Mesodermal cell (in vitro differentiated cells): Measurements from ENCODE around the gene SLC5A8. TPM values are rescaled to one million over a fixed set of nuclear protein-coding genes. Genes with fewer than 3 reads are reported as not detected.

Source experiments
- H3K27ac ChIP-seq: 2 replicates; pipeline ENCODE4 v1.7.0; 2013; ENCODE audit warnings: mild to moderate bottlenecking, low read depth, low read length, moderate library complexity; ENCODE audit not compliant: severe bottlenecking
- H3K36me3 ChIP-seq: 2 replicates; pipeline ENCODE4 v1.7.1; 2013; ENCODE audit warnings: mild to moderate bottlenecking, low read length, moderate library complexity; ENCODE audit not compliant: control insufficient read depth, insufficient read depth
- H3K4me1 ChIP-seq: one replicate; pipeline ENCODE4 v1.7.1; 2013; ENCODE audit warnings: mild to moderate bottlenecking, low read length; ENCODE audit not compliant: insufficient read depth, control insufficient read depth, poor library complexity, severe bottlenecking
- H3K4me3 ChIP-seq: 2 replicates; pipeline ENCODE4 v1.7.0; 2013; ENCODE audit warnings: low read length, control low read depth, mild to moderate bottlenecking; ENCODE audit not compliant: insufficient read depth, poor library complexity, severe bottlenecking; ENCODE audit errors: extremely low read depth
- H3K9me3 ChIP-seq: 2 replicates; pipeline ENCODE4 v1.7.1; 2013; ENCODE audit warnings: mild to moderate bottlenecking, low read length, moderate library complexity; ENCODE audit not compliant: control insufficient read depth
- WGBS, 2 experiments: methylation state at CpG; one replicate each; pipeline ENCODE4 v1.1.5; 2013; ENCODE audit warnings: missing lambda C conversion rate in 2 of 2; ENCODE audit not compliant: insufficient coverage in 2 of 2; 5-methylcytosine and 5-hydroxymethylcytosine counted together
- polyA plus RNA-seq, 2 experiments: library from polyadenylated mRNA; stranded (reverse); fragments of 50-300 nt; gene quantifications; one replicate each; pipeline ENCODE4 v1.2.3, GENCODE V29; 2013

The SLC5A8 gene, protein sequence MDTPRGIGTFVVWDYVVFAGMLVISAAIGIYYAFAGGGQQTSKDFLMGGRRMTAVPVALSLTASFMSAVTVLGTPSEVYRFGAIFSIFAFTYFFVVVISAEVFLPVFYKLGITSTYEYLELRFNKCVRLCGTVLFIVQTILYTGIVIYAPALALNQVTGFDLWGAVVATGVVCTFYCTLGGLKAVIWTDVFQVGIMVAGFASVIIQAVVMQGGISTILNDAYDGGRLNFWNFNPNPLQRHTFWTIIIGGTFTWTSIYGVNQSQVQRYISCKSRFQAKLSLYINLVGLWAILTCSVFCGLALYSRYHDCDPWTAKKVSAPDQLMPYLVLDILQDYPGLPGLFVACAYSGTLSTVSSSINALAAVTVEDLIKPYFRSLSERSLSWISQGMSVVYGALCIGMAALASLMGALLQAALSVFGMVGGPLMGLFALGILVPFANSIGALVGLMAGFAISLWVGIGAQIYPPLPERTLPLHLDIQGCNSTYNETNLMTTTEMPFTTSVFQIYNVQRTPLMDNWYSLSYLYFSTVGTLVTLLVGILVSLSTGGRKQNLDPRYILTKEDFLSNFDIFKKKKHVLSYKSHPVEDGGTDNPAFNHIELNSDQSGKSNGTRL
- polyA plus RNA-seq (2013, experiment 1 of 2) = not detected
- not detected for polyA plus RNA-seq (2013, experiment 2 of 2)

DNA sequence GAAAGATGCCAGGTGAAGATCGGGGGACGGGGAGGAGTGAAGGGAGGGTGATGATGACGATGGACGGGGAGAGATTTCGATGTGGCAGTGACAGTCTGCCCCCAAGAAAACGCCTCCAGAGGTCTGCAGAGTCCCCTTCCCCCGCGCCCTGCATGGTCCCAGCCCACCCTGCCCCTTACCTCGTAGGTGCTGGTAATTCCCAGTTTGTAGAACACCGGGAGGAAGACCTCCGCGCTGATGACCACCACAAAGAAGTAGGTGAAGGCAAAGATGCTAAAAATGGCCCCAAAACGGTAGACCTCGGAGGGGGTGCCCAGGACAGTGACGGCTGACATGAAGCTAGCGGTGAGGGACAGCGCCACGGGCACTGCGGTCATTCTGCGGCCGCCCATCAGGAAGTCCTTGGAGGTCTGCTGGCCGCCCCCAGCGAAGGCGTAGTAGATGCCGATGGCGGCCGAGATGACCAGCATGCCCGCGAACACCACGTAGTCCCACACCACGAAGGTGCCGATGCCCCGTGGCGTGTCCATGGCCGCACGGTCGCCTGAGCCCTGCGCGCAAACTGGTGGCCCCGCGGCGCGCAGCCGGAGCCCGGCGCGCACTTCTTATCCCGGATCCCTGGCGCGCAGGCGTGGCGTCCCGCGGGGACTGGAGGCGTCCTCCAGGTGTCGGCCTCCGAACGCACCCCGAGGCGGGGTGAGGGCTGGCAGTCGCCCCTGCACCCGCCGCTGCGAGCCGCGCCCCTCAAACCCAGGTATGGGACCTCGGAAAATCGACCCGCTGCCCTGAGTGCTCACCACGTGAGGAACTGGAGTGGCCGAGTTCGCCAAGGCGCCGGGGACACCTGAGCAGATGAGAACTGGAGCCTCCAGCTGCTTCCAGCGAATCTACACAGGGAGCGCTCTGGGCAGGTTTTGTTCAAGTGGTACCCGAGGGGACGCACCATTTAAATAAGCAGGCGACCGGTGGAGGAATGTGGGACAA is at the start of gene SLC5A8:
TSS of gene SLC5A8 (minus strand) at position 920 of the 984 bp plus-strand sequence. CDS start at position 530, 390 bp downstream.
- WGBS, 2 experiments = 26 to 31% methylated on average over 56 to 67 of the region's 80 CpGs
- no peaks in the 10 kb centered on the region for H3K9me3 ChIP-seq
- peak within 1 kb of the TSS; percentile 34 for H3K4me3 ChIP-seq
- H3K4me1 ChIP-seq = no peaks in the 10 kb centered on the region
- no peaks in the 10 kb centered on the region for H3K36me3 ChIP-seq
- H3K27ac ChIP-seq = no peak within 1 kb of the TSS

DNA sequence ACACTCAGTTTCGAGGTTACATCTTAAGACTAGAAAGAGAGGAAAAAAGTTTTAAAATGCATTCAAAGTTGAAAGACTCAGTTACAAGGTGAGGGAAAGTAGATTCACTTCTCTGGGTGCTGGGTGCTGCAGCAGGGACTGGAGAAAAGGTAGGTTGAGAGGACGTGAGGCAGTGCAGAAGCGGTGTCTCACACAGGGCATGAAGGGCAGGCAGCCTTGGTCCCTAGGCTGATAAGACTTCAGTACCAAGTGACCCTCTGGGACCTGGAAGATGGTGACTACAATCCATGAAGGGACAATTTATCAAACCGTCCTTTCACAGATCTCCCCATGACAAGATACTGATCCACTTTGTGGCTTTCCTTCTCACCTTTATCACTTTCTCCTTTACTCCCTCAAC is 47.3 kb upstream of the SLC5A8 start:
- no peak overlapping the region for H3K27ac ChIP-seq
- whole genome bisulfite sequencing, 2 experiments = 68 to 87% methylated on average over 3 of the region's 4 CpGs
- H3K36me3 ChIP-seq = no peaks in the 10 kb centered on the region
- no peaks in the 10 kb centered on the region for H3K9me3 ChIP-seq
- no peaks in the 10 kb centered on the region for H3K4me1 ChIP-seq
- no peak overlapping the region for H3K4me3 ChIP-seq

DNA sequence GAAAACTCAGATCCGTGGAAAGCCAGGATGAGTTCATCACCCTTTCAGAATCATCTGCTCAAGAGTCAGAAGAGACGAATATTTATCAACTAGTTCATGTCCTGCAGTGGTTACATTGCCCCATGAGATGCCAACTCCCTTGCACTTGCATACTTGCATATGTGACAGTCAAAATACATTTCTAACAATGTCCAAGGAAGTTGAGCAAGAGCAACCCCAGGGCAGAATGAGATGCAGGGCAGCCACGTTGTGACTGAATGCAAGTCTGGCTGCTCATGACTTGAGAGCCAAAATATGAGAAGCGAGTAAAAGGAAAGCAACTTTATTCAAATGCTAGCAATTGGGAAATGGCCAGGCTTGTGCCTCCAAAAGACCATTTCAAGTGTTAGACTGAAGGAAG is 46.2 kb upstream of the SLC5A8 start:
- Histone ChIP-seq H3K36me3 (no peaks in the 10 kb centered on the region), H3K9me3 (no peaks in the 10 kb centered on the region), H3K4me1 (no peaks in the 10 kb centered on the region), H3K27ac (no peak overlapping the region), H3K4me3 (no peak overlapping the region)
- 72 to 77% methylated on average over 4 of the region's 4 CpGs for WGBS, 2 experiments

DNA sequence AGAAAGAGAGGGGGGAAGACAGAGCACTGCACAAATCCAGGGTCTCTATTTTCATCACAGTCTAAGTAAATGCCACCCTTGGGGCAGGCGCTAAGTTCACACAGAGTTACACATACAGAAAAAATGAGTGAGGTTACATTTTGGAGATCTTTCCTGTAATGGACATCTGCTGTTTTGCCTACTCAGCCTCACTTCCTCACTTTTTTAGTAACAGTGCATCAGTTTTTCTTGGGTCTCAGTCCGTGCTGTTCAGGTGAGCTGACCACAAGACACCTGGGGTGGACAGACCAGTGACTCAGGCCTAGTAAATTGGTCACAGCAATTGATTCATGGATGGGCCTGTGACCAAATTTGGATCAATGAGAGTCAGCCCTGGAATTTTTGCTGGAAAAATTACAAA is 33.6 kb upstream of the SLC5A8 start:
- Histone ChIP-seq H3K4me1 (no peaks in the 10 kb centered on the region), H3K36me3 (no peaks in the 10 kb centered on the region), H3K27ac (no peak overlapping the region), H3K9me3 (no peaks in the 10 kb centered on the region), H3K4me3 (no peak overlapping the region)
- WGBS, 2 experiments = 100% methylated on average over 1 of the region's 2 CpGs

DNA sequence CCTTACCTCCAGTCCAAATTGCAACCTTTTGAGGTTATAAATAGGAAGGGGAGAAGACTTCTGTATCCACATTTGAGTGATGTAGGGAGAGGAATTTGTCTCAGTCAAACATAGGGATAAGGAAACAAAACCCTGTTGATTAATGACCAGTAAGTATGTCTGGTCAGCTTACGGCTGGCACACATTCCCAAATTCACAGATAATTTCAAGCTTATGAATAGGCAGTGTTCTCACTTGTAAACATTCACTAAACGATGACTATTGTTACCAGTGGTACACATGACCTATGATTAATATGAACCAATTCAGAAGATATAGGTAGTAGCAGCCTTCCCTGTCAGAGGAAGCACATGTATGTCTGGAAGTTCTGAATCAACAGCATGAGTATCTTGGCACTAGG is 33.0 kb upstream of the SLC5A8 start:
- Histone ChIP-seq H3K4me1 (no peaks in the 10 kb centered on the region), H3K27ac (no peak overlapping the region), H3K4me3 (no peak overlapping the region), H3K9me3 (no peaks in the 10 kb centered on the region), H3K36me3 (no peaks in the 10 kb centered on the region)
- 67 to 80% methylated on average over 1 of the region's 2 CpGs for WGBS, 2 experiments

DNA sequence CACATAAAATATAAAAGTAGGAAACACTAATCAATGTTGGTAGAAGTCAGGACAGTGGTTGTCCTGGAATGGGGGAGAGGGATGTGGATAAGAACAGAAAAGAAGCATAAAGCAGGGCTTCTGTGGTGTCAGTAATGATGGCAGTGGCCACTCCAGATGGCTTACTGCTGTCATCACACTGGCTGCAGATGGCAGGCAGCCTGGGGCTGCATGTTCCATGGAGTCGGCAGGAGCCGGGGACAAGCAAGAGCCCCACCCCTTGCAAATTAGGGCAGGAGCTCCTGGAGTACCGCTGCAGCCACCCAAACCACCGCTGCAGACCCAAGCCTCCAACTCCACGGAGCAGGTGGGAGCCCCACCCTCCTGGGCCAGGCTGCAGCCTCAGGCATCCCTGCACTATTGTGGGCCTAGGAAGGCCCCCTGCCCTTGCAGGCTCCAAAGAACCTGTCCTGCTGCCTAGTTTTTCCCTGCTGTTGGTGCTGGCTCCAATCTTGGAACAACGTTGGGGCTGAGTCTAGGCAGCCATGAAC is 28.8 kb upstream of the SLC5A8 start:
- H3K9me3 ChIP-seq = no peaks in the 10 kb centered on the region
- WGBS, 2 experiments = 90 to 92% methylated on average over 6 of the region's 6 CpGs
- no peak overlapping the region for H3K27ac ChIP-seq
- no peaks in the 10 kb centered on the region for H3K4me1 ChIP-seq
- H3K36me3 ChIP-seq = no peaks in the 10 kb centered on the region
- H3K4me3 ChIP-seq = no peak overlapping the region

DNA sequence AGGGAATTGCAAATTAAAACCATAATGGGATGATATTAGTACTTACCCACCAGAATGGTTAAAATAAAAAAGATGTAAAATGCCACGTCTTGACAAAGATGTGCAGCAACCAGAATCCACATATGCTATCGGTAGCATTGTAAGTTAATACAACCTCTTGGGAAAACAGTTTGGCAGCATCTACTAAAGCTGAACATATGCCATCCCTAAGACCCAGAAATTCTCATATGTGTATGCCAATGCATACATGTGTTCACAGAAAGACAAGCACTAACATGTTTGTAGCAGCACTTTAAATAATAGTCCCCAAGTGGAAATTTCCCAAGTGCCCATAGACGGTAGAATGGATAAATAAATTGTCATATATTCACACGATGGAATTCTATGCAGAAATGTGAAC is 28.3 kb upstream of the SLC5A8 start:
- no peaks in the 10 kb centered on the region for H3K36me3 ChIP-seq
- H3K9me3 ChIP-seq = no peaks in the 10 kb centered on the region
- no peak overlapping the region for H3K27ac ChIP-seq
- 93 to 100% methylated on average over 1 to 2 of the region's 4 CpGs for WGBS, 2 experiments
- no peaks in the 10 kb centered on the region for H3K4me1 ChIP-seq
- no peak overlapping the region for H3K4me3 ChIP-seq

DNA sequence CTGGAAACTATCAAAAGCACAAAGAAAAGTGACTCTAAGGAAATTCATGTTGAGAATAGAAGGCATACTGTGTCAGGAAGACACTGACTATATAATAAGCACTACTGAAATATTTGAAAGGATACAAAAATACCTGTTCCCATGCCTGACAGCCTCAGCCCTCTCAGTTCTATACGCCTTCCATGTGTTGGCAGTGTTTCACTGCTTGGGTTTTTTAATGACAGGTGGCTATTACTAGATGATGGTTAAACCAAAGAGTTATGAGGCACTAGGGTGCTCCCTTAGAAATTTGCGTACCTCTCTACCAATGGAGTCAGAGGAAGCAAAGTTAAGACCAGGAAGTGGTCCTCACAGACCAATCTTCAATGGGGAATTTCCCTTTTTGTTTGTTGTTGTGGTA is 25.6 kb upstream of the SLC5A8 start:
- 100% methylated on average over 1 of the region's 2 CpGs for WGBS, 2 experiments
- no peaks in the 10 kb centered on the region for H3K9me3 ChIP-seq
- no peaks in the 10 kb centered on the region for H3K36me3 ChIP-seq
- H3K4me3 ChIP-seq = no peak overlapping the region
- H3K27ac ChIP-seq = no peak overlapping the region
- H3K4me1 ChIP-seq = no peaks in the 10 kb centered on the region

DNA sequence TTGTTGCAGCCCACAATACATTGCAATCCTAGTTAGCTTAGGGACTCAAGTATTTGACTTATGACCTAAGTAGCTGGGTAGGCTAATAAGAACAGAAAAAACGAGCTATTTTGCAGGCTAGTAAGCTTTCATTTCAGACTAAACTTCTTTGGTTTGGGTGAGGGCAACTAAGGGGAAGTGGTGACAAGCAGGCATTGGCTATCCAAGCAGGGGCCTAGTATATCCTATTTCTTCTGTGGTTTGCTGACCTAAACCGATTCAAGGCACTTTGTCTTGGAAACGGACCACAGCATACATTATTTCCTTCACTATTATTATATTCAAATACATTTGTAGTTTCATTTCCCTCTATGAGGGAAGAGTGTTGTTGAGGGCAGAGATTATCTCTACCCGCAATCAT is 21.6 kb upstream of the SLC5A8 start:
- Histone ChIP-seq H3K27ac (no peak overlapping the region), H3K36me3 (no peaks in the 10 kb centered on the region), H3K4me1 (peaks cover 7% of the 10 kb centered on the region), H3K9me3 (no peaks in the 10 kb centered on the region), H3K4me3 (no peak overlapping the region)
- WGBS, 2 experiments = 67 to 80% methylated on average over 1 of the region's 4 CpGs

DNA sequence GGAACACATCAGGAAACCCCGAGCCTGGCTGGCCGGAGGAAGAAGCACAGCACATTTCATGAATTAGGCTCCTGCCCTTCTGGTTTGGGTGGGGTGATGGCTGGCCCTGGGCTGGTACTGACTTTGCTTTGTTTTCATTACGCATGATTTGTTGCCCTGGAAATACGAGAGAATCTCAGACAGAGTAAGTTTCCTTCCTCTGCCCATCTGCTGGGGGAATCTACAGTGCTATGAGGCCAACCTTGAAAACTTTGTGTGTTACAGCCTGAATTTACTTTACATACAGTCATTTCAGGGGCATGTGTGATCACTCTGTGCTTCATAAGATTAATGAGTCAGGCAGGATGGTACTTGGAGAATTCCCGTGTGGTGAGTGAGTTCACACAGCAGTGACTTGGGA is 20.5 kb upstream of the SLC5A8 start:
- H3K27ac ChIP-seq = peak overlapping the region; percentile 41
- WGBS, 2 experiments = 75 to 93% methylated on average over 3 to 5 of the region's 5 CpGs

More for the DNA sequence above, 20.5 kb upstream of the SLC5A8 start:
- Histone ChIP-seq H3K4me3 (no peak overlapping the region), H3K9me3 (no peaks in the 10 kb centered on the region), H3K36me3 (no peaks in the 10 kb centered on the region), H3K4me1 (peaks cover 7% of the 10 kb centered on the region)
